CD1c-positive myeloid dendritic cell (primary cell): ENCODE data around the gene PCSK9.

ENCODE experiments used
- DNase-seq: peaks from one replicate; pipeline ENCODE4 v3.0.0-alpha.2; 2016; ENCODE audit errors: extremely low spot score

The PCSK9 gene

GRCh38 chr1:55039342-55040082 lies at the start of gene PCSK9:
Gene PCSK9 (plus strand): TSS chr1:55039548. CDS start chr1:55039838, 290 bp downstream.
- no peak for DNase-seq

- no peak for DNase-seq
Measured at GRCh38 chr1:54989968-54990810, 49.2 kb upstream of the PCSK9 start.

- no peak for DNase-seq
Measured at GRCh38 chr1:54990916-54991315, 48.4 kb upstream of the PCSK9 start.

GRCh38 chr1:54991939-54992338 lies 47.4 kb upstream of the PCSK9 start:
- DNase-seq = no peak

- no peak for DNase-seq
Measured at GRCh38 chr1:54993140-54993539, 46.2 kb upstream of the PCSK9 start.

- DNase-seq = no peak
Measured at GRCh38 chr1:54994355-54994990, 44.9 kb upstream of the PCSK9 start.

GRCh38 chr1:54995013-54995760 lies 44.2 kb upstream of the PCSK9 start:
- no peak for DNase-seq

GRCh38 chr1:54995835-54996234 lies 43.5 kb upstream of the PCSK9 start:
- DNase-seq = no peak

GRCh38 chr1:54996359-54996868 lies 42.9 kb upstream of the PCSK9 start:
- DNase-seq = peak; percentile 84

GRCh38 chr1:54996869-54997710 lies 42.3 kb upstream of the PCSK9 start:
- DNase-seq = no peak

GRCh38 chr1:54997711-54997986 lies 41.7 kb upstream of the PCSK9 start:
- no peak for DNase-seq

- no peak for DNase-seq
Measured at GRCh38 chr1:54998100-54998499, 41.2 kb upstream of the PCSK9 start.

- no peak for DNase-seq
Measured at GRCh38 chr1:54998677-54999076, 40.7 kb upstream of the PCSK9 start, which contains the start of gene BSND. Gene BSND (plus strand): TSS chr1:54998933. CDS start chr1:54999187, 254 bp downstream.

- DNase-seq = no peak
Measured at GRCh38 chr1:55000110-55001085, 39.0 kb upstream of the PCSK9 start.

- DNase-seq = no peak
Measured at GRCh38 chr1:55001311-55001710, 38.0 kb upstream of the PCSK9 start.

- DNase-seq = no peak
Measured at GRCh38 chr1:55002686-55003085, 36.7 kb upstream of the PCSK9 start.

GRCh38 chr1:55005351-55006140 lies 33.8 kb upstream of the PCSK9 start:
- DNase-seq = no peak

GRCh38 chr1:55006931-55007330 lies 32.4 kb upstream of the PCSK9 start:
- DNase-seq = no peak

- no peak for DNase-seq
Measured at GRCh38 chr1:55007625-55008024, 31.7 kb upstream of the PCSK9 start.
